Measurements from ENCODE around the gene TMEM212. TPM values are rescaled to one million over a fixed set of nuclear protein-coding genes. Genes with fewer than 3 reads are reported as not detected.

TMEM212 gene
- polyA plus RNA-seq, 2 of the 4 experiments (the other 2 are of a cell fraction) = not detected

DNA sequence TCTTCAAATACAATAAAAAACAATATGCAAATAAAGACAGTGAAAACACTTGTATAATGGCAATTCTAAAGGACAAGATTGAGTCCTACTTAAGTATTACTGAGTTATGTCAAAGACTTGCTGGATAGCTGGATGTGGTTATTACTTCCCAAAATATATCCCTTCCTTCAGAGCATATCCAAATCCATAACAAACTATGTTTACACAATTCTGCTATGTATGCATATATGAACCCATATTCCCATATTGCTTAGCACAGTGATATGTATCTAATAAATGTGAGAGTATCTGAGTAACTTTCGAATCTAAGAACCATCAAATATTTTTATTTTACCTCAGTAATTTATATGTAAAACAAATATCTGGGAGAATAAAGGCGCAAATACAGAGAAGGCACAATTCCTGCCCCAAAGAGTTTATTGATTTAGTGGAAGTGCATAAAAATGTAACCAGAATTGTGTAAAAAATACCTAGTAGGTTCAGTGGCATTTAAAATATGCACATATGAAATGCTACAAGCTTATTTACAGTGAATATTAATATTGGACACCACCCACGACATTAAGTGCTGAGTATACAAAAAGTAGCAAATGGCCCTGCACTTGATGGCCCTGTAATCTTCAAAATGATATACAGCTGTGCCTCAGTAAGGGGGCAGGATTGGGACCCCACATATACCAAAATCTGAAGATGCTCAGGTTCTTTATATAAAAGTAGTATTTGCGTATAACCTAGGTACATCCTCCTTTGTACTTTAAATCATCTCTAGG, 37.1 kb downstream of the TMEM212 start:
- H3K4me3 ChIP-seq = no peak overlapping the region
- H3K9me3 ChIP-seq = no peaks in the 10 kb centered on the region
- DNase-seq (ENCODE audit: low read depth in 1 of 2, low spot score in 1 of 2) (no peak), ATAC-seq (no peak), FAIRE-seq (no peak)
- CTCF ChIA-PET = interaction anchor here (1.2 kb wide), 1 partner anchor 12 kb away, joined by 3 read pairs; no protein-coding TSS in a partner anchor
- H3K4me2 ChIP-seq = no peak overlapping the region
- WGBS (ENCODE audit: missing lambda C conversion rate) = 85% methylated on average over 4 of the region's 4 CpGs
- H3K27ac ChIP-seq = peak overlapping the region; percentile 74 to 95; a peak in 5 of 6 replicates
- POLR2A ChIA-PET = no interaction called here
- TF ChIP-seq POLR2AphosphoS2 (conservative IDR thresholded peaks at IDR 0.05; ENCODE audit: low read length) = no peak
- TF ChIP-seq NR3C1 (IDR thresholded peaks at IDR 0.05) = no peak
- no peak for TF ChIP-seq MYC (IDR thresholded peaks at IDR 0.05; ENCODE audit: borderline replicate concordance, low read length)
- TF ChIP-seq KDM1A (IDR thresholded peaks at IDR 0.05; ENCODE audit: low read depth) = no peak
- no peak for TF ChIP-seq CHD4 (IDR thresholded peaks at IDR 0.05; ENCODE audit: borderline replicate concordance)
- TF ChIP-seq FOXS1 (CRISPR knock-in tag; IDR thresholded peaks at IDR 0.05) = no peak
- H3K4me1 ChIP-seq = peaks cover 74% of the 10 kb centered on the region

DNA sequence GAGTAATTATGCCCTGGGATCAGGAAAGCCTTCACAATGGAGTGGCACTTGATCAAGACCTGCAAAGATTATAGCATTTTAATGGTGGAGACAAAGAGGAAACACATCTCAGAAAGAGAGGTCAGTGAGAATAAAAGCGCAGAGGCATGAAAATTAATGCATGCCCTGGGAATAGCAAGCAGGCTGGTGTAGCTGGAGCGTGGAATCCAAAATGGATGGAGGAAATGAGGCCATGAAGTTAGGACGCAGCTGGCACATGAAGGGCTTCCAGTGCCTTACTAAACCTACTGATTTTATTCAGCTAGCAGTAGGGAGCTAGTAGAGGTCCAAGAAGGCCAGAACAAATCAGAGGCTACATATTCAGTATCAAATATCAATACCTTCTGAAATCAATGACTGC, 38.1 kb downstream of the TMEM212 start:
- CTCF ChIA-PET = no interaction called here
- 93% methylated on average over 3 of the region's 3 CpGs for WGBS (ENCODE audit: missing lambda C conversion rate)
- Histone ChIP-seq H3K4me2 (no peak overlapping the region), H3K9me3 (no peaks in the 10 kb centered on the region), H3K4me1 (peaks cover 64% of the 10 kb centered on the region), H3K4me3 (no peak overlapping the region), H3K27ac (peak overlapping the region; percentile 95 to 97)
- POLR2A ChIA-PET = no interaction called here
- ATAC-seq (no peak), FAIRE-seq (no peak), DNase-seq (ENCODE audit: low read depth in 1 of 2, low spot score in 1 of 2) (no peak)
- TF ChIP-seq CHD2 (IDR thresholded peaks at IDR 0.05; ENCODE audit: low read length, partially characterized antibody) (no peak), KDM5A (IDR thresholded peaks at IDR 0.05) (no peak), ZNF302 (CRISPR knock-in tag; IDR thresholded peaks at IDR 0.05) (no peak), POLR2AphosphoS2 (conservative IDR thresholded peaks at IDR 0.05; ENCODE audit: low read length) (no peak), RAD21 (conservative IDR thresholded peaks at IDR 0.05 in 1 of 2, IDR thresholded peaks at IDR 0.05 in 1 of 2) (no peak), CBX8 (IDR thresholded peaks at IDR 0.05) (no peak), MYC (IDR thresholded peaks at IDR 0.05; ENCODE audit: borderline replicate concordance, low read length) (no peak), CBX2 (IDR thresholded peaks at IDR 0.05; ENCODE audit: borderline replicate concordance, low read depth) (no peak), HOXB13 (CRISPR knock-in tag; IDR thresholded peaks at IDR 0.05; ENCODE audit: low read depth) (no peak), HDAC2 (IDR thresholded peaks at IDR 0.05) (no peak), EHF (CRISPR knock-in tag; IDR thresholded peaks at IDR 0.05) (no peak), RARB (CRISPR knock-in tag; IDR thresholded peaks at IDR 0.05) (no peak), MAZ (IDR thresholded peaks at IDR 0.05; ENCODE audit: borderline replicate concordance, low read depth, low read length) (no peak), TFCP2L1 (CRISPR knock-in tag; IDR thresholded peaks at IDR 0.05) (no peak), HEYL (CRISPR knock-in tag; IDR thresholded peaks at IDR 0.05) (no peak)
- TF ChIP-seq, protein P1, sequence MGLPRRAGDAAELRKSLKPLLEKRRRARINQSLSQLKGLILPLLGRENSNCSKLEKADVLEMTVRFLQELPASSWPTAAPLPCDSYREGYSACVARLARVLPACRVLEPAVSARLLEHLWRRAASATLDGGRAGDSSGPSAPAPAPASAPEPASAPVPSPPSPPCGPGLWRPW (IDR thresholded peaks at IDR 0.05) = no peak
- TF ChIP-seq, protein P2, sequence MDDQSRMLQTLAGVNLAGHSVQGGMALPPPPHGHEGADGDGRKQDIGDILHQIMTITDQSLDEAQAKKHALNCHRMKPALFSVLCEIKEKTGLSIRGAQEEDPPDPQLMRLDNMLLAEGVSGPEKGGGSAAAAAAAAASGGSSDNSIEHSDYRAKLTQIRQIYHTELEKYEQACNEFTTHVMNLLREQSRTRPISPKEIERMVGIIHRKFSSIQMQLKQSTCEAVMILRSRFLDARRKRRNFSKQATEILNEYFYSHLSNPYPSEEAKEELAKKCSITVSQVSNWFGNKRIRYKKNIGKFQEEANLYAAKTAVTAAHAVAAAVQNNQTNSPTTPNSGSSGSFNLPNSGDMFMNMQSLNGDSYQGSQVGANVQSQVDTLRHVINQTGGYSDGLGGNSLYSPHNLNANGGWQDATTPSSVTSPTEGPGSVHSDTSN (IDR thresholded peaks at IDR 0.05) = no peak
- TF ChIP-seq, protein P3, sequence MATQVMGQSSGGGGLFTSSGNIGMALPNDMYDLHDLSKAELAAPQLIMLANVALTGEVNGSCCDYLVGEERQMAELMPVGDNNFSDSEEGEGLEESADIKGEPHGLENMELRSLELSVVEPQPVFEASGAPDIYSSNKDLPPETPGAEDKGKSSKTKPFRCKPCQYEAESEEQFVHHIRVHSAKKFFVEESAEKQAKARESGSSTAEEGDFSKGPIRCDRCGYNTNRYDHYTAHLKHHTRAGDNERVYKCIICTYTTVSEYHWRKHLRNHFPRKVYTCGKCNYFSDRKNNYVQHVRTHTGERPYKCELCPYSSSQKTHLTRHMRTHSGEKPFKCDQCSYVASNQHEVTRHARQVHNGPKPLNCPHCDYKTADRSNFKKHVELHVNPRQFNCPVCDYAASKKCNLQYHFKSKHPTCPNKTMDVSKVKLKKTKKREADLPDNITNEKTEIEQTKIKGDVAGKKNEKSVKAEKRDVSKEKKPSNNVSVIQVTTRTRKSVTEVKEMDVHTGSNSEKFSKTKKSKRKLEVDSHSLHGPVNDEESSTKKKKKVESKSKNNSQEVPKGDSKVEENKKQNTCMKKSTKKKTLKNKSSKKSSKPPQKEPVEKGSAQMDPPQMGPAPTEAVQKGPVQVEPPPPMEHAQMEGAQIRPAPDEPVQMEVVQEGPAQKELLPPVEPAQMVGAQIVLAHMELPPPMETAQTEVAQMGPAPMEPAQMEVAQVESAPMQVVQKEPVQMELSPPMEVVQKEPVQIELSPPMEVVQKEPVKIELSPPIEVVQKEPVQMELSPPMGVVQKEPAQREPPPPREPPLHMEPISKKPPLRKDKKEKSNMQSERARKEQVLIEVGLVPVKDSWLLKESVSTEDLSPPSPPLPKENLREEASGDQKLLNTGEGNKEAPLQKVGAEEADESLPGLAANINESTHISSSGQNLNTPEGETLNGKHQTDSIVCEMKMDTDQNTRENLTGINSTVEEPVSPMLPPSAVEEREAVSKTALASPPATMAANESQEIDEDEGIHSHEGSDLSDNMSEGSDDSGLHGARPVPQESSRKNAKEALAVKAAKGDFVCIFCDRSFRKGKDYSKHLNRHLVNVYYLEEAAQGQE (IDR thresholded peaks at IDR 0.05) = no peak

Measured in A549 (cell line).